Esophagus (tissue), 2 donors: ENCODE measurements around the gene ARMC3. TPM values are rescaled to one million over a fixed set of nuclear protein-coding genes. Genes with fewer than 3 reads are reported as not detected.

ENCODE experiments used
- H3K27ac ChIP-seq, 2 donors: one replicate each; pipeline ENCODE4 v1.5.1; 2013; ENCODE audit warnings: low read depth in 2 of 2, mild to moderate bottlenecking in 2 of 2, inconsistent platforms in 1 of 2, low read length in 1 of 2, moderate library complexity in 1 of 2
- H3K27me3 ChIP-seq, 2 donors: one replicate each; pipeline ENCODE4 v1.6.1; 2013; ENCODE audit warnings: low read length in 2 of 2, control low read depth in 1 of 2, mild to moderate bottlenecking in 1 of 2; ENCODE audit not compliant: insufficient read depth in 2 of 2, control insufficient read depth in 1 of 2
- H3K36me3 ChIP-seq, 2 donors: one replicate each; pipeline ENCODE4 v1.6.1; 2013; ENCODE audit warnings: low read length in 1 of 2; ENCODE audit not compliant: control insufficient read depth in 2 of 2, insufficient read depth in 2 of 2
- H3K4me1 ChIP-seq, 2 donors: one replicate each; pipeline ENCODE4 v1.6.1; 2013; ENCODE audit warnings: low read length in 1 of 2; ENCODE audit not compliant: control insufficient read depth in 2 of 2, insufficient read depth in 2 of 2
- H3K4me3 ChIP-seq, 2 donors: one replicate each; pipeline ENCODE4 v1.5.1; 2013; ENCODE audit warnings: low read length in 2 of 2, mild to moderate bottlenecking in 2 of 2, low read depth in 1 of 2, moderate library complexity in 1 of 2
- H3K9me3 ChIP-seq, 2 donors: one replicate each; pipeline ENCODE4 v1.6.1; 2013; ENCODE audit warnings: mild to moderate bottlenecking in 2 of 2, low read depth in 1 of 2, low read length in 1 of 2, moderate library complexity in 1 of 2; ENCODE audit not compliant: control insufficient read depth in 2 of 2, insufficient read depth in 1 of 2
- WGBS, 2 donors: extraction: QIAGEN DNeasy Blood & Tissue Kit; methylation state at CpG; one replicate each; pipeline ENCODE4 v1.1.7; 2013; 5-methylcytosine and 5-hydroxymethylcytosine counted together
- polyA plus RNA-seq, 2 donors: library from polyadenylated mRNA; stranded (reverse); fragments of 200-250 nt; gene quantifications; one replicate each; pipeline ENCODE4 v1.2.3, GENCODE V29; 2013
- donor health status: healthy with polysubstance abuse.
- donor health status: Bipolar disorder and iron deficiency.

ARMC3 gene
- polyA plus RNA-seq, 2 donors, result 0.04 TPM; not detected in 1

- Histone ChIP-seq H3K27me3 (peaks cover 0 to 2% of the 10 kb centered on the region in 2 donors), H3K27ac (no peak overlapping the region), H3K36me3 (no peaks in the 10 kb centered on the region), H3K4me3 (no peak overlapping the region), H3K9me3 (no peaks in the 10 kb centered on the region), H3K4me1 (no peaks in the 10 kb centered on the region)
- WGBS, 2 donors, result 43 to 64% methylated on average over 2 of the region's 2 CpGs
These were observed 69.2 kb downstream of the ARMC3 start for GRCh38 chr10:22997096-22997495.

- peaks cover 0 to 2% of the 10 kb centered on the region in 2 donors for H3K27me3 ChIP-seq
- H3K4me1 ChIP-seq, result no peaks in the 10 kb centered on the region
- 85 to 89% methylated on average over 12 of the region's 12 CpGs for WGBS, 2 donors
- H3K9me3 ChIP-seq, result no peaks in the 10 kb centered on the region
- no peak overlapping the region for H3K27ac ChIP-seq
- H3K36me3 ChIP-seq, result no peaks in the 10 kb centered on the region
- H3K4me3 ChIP-seq, result no peak overlapping the region
These were observed 70.2 kb downstream of the ARMC3 start for GRCh38 chr10:22998091-22998490.

GRCh38 chr10:22999942-23000341 lies 72.1 kb downstream of the ARMC3 start:
- Histone ChIP-seq H3K27me3 (peaks cover 0 to 2% of the 10 kb centered on the region in 2 donors), H3K36me3 (no peaks in the 10 kb centered on the region)
- 68 to 71% methylated on average over 2 of the region's 2 CpGs for WGBS, 2 donors

DNA sequence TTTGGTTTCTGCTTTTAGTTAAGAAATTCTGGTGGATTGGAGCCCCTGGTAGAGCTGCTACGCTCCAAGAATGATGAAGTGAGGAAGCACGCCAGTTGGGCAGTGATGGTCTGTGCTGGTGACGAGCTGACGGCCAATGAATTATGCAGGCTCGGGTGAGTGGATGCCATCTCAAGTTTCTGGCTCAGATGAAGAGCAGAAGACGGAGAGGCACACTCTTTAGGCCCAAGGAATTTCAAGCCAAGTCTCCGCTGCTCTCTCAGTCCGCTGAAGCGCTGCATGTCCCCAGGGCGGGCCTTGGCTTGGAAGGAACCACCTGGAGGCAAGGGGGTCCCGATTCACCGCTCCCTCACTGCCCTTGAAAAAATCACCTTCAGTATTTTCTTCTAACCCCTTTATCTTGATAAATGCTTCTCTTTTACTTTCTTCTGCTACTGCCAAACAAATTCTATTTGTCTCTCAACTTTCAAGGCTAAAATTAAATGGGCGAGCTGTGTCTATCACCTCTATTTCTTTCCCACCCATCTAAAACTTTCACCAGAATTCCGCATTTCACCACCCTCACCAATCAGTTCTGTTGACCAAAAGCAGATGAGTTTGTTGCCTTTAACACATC lies 74.2 kb downstream of the ARMC3 start:
- no peak overlapping the region for H3K4me3 ChIP-seq
- H3K27me3 ChIP-seq, result peaks cover 0 to 2% of the 10 kb centered on the region in 2 donors
- H3K9me3 ChIP-seq, result no peaks in the 10 kb centered on the region
- no peaks in the 10 kb centered on the region for H3K36me3 ChIP-seq
- no peaks in the 10 kb centered on the region for H3K4me1 ChIP-seq
- no peak overlapping the region for H3K27ac ChIP-seq
- 87% methylated on average over 14 of the region's 14 CpGs for WGBS, 2 donors

More at GRCh38 chr10:22999942-23000341, 72.1 kb downstream of the ARMC3 start:
- Histone ChIP-seq H3K4me3 (no peak overlapping the region), H3K9me3 (no peaks in the 10 kb centered on the region), H3K27ac (no peak overlapping the region), H3K4me1 (no peaks in the 10 kb centered on the region)

- Histone ChIP-seq H3K36me3 (no peaks in the 10 kb centered on the region), H3K4me3 (no peak overlapping the region), H3K4me1 (no peaks in the 10 kb centered on the region), H3K27ac (no peak overlapping the region), H3K9me3 (no peaks in the 10 kb centered on the region), H3K27me3 (no peaks in the 10 kb centered on the region)
- WGBS, 2 donors, result 92 to 93% methylated on average over 12 of the region's 12 CpGs
These were observed 77.3 kb downstream of the ARMC3 start for GRCh38 chr10:23005150-23005549.

- WGBS, 2 donors, result 74 to 86% methylated on average over 3 of the region's 3 CpGs
- Histone ChIP-seq H3K27ac (no peak overlapping the region), H3K9me3 (no peaks in the 10 kb centered on the region), H3K27me3 (no peaks in the 10 kb centered on the region), H3K4me1 (no peaks in the 10 kb centered on the region), H3K36me3 (no peaks in the 10 kb centered on the region), H3K4me3 (no peak overlapping the region)
These were observed 85.9 kb downstream of the ARMC3 start for GRCh38 chr10:23013581-23014335.

- no peaks in the 10 kb centered on the region for H3K36me3 ChIP-seq
- no peak overlapping the region for H3K27ac ChIP-seq
- 75 to 78% methylated on average over 7 of the region's 7 CpGs for WGBS, 2 donors
- no peaks in the 10 kb centered on the region for H3K27me3 ChIP-seq
- no peak overlapping the region for H3K4me3 ChIP-seq
- no peaks in the 10 kb centered on the region for H3K9me3 ChIP-seq
- H3K4me1 ChIP-seq, result no peaks in the 10 kb centered on the region
These were observed 87.3 kb downstream of the ARMC3 start for GRCh38 chr10:23015021-23015707.

DNA sequence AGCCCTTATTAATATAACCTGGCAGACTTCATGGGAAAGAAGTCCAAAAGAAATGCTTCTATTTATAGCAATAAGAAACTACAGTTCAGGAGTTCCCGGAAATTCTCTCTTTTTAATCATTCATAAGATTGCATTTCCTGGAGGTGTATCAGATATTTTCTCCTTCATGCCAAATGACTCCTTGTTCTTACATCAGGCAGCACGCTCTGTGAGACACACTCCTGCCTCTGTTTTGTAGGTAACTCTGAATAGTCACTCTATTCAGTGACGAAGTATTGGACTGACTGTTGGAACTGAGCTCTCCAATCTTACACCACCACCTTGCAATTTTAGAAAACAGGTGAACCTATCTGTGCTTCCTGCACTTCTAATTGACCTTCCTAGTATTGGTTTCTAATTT lies 88.8 kb downstream of the ARMC3 start:
- Histone ChIP-seq H3K9me3 (no peaks in the 10 kb centered on the region), H3K27me3 (no peaks in the 10 kb centered on the region), H3K4me3 (no peak overlapping the region), H3K36me3 (no peaks in the 10 kb centered on the region), H3K27ac (no peak overlapping the region), H3K4me1 (no peaks in the 10 kb centered on the region)
- 47 to 53% methylated on average over 3 of the region's 3 CpGs for whole genome bisulfite sequencing, 2 donors

DNA sequence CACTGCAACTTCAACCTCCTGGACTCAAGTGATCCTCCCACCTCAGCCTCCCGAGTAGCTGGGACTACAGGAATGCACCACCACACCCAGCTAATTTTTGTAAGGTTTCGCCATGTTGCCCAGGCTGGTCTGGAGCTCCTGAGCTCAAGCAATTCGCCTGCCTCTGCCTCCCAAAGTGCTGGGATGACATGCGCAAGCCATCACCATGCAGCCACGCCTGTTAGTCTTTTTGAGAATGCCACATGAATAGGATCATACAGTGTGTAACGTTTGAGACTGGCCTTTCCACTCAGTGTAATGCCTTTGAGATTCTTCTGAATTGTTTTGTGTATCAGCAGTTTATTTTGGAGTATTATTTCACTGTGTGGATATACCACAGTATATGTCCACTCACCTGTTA lies 91.8 kb downstream of the ARMC3 start:
- 77 to 80% methylated on average over 6 of the region's 6 CpGs for WGBS, 2 donors
- no peak overlapping the region for H3K4me3 ChIP-seq
- no peaks in the 10 kb centered on the region for H3K36me3 ChIP-seq

More for the DNA sequence above, 91.8 kb downstream of the ARMC3 start:
- H3K9me3 ChIP-seq, result peaks cover 4 to 5% of the 10 kb centered on the region in 2 donors
- H3K27ac ChIP-seq, result no peak overlapping the region
- H3K4me1 ChIP-seq, result no peaks in the 10 kb centered on the region
- peaks cover 0 to 3% of the 10 kb centered on the region in 2 donors for H3K27me3 ChIP-seq
